GM19240 (cell line): ENCODE measurements around the gene MSX2.

ENCODE experiments used
- DNase-seq: peaks from one replicate; pipeline ENCODE4 v3.0.0; 2011; ENCODE audit warnings: low spot score; ENCODE audit not compliant: insufficient read length

MSX2 gene

GRCh38 chr5:174724484-174725260 is at the start of gene MSX2:
Gene MSX2 (plus strand): TSS chr5:174724582. CDS start chr5:174724660, 78 bp downstream.
- DNase-seq: no peak

GRCh38 chr5:174675110-174675509 is 49.3 kb upstream of the MSX2 start:
- DNase-seq: no peak

- no peak for DNase-seq
These were observed 48.5 kb upstream of the MSX2 start for GRCh38 chr5:174675916-174676315.

GRCh38 chr5:174678107-174678506 is 46.3 kb upstream of the MSX2 start:
- no peak for DNase-seq

GRCh38 chr5:174680901-174681565 is 43.3 kb upstream of the MSX2 start:
- no peak for DNase-seq

GRCh38 chr5:174687503-174687902 is 36.9 kb upstream of the MSX2 start:
- no peak for DNase-seq

DNA sequence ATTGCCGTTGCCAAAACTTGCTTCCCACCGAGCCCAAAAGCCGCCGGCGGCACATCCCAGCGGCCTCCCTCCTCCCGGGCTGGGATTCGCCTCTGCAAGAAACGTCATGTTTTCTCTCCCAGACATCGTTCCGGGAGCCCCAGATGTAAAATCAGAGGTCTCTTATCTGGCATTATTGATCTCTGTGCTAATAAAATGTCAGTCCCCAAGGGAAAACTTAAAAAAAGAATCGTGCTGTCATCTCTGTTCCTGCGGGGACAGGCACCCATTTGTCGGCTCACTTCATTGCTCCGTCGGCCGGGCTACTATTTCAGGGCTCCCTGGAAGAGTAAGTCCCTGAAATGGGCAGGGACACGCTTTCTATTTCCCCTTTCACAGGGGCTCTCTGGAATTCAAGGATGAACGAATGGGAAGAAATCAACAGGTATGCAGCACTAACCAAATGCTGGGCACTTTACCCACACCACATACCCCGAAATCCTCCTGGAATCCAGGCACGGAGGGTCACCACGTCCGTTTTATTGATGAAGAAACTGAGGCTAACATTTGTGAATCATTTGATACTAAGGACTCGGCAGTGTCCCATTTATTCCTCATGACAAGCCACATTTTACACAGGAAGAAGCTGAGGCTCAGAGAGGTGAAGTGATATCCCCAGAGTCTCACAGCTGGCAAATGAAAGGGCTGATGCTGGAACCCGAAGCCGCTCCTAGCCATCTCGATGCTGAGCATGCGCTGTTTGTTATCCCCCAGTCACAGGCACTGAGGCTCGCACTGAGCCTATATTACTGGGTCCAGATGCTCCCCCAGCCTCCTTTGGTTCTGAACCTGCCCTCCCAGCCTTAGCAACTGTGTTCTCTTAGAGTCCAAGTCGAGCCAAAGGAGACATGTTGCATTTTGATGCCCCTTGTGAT is 35.7 kb upstream of the MSX2 start:
- DNase-seq: no peak

DNA sequence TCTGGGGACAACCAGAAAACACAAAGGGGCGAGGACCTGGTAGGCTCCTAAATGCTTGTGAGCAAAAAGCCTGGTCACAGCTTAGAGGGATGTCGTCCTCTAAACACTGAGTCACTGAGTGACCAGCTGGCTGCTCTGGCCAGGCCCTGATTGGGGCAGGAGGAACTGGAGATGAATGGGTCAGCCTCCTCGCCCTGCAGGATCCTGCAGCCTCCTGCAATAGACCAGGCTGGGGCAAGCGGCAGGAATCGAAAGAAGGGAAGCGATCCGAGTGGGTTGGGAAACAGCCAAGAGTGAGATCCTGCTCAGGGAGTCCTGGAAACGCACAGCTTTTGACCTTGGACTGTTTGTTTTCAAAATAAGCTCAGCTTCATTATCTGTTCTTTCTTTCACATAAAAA is 34.1 kb upstream of the MSX2 start:
- no peak for DNase-seq

DNA sequence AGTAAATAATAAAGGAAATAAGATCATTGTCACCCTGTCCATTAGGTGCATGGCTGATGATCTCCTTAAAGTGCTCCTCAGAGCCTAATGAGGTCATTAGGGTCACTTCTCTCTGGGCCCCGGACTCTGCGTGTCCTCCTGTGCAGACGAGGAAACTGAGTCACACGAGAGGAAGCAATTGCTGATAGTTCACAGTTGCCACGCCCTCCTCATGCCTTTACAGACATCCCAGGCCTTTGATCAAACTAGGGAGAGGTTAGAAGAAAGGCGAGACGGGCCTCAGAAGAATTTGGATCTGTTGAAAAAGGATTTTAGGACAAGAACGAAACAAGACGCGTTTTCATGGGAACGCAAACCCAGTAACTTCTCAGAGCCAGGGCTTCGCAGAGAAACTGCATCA is 32.0 kb upstream of the MSX2 start:
- no peak for DNase-seq

DNA sequence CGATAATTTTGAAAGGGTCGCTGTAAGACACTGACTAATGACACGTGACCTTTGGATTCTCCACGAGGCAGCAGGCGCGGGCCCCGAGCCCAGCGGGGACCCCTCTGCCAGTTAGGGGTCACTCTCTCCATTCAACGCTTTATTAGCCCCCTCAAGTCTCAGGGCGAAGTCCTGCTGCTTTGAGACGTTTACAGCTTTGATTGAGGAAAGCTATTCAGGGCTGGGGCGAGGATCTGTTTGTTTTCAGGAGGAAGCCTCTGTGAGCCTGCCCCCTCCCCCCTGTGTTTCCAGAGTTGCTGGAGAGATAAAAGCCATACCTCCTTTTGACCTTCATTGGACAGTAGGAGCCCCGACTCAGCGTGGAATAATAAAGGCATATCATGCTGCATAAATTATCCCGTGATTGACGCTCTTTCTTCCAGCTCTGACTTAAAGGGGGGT is 31.4 kb upstream of the MSX2 start:
- no peak for DNase-seq

DNA sequence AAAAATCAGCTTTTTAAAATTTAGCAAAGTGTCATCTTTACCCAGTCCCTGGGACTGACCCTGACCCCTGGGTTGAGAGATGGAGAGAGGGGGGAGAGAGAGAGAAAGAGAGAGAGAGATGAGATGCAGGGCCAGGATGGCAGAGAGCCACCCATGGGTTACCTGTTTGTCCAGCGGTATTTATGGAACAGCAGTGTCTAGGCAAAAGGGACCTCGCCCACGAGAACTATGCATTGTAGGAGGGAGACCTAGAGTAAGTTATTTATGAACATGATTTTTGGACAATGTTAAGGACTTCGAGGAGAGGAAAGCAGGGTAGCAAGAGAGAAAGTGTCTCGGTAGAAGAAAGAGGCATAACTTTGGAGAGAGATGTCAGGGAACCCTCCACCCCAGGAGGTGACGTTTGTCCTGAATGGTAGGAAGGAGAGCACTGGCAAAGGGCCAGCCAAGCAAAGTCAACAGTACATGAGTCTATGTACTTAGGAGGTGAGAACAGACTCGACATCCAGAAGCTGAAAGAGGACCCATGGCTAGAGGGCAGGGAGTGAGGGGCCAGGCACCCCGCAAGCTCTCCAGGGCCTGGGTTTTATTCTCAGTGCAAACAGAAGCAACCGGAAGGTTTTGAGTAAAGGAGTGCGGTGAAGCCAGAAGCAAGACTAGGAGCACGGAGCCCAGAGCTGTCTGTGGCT is 30.5 kb upstream of the MSX2 start:
- no peak for DNase-seq

DNA sequence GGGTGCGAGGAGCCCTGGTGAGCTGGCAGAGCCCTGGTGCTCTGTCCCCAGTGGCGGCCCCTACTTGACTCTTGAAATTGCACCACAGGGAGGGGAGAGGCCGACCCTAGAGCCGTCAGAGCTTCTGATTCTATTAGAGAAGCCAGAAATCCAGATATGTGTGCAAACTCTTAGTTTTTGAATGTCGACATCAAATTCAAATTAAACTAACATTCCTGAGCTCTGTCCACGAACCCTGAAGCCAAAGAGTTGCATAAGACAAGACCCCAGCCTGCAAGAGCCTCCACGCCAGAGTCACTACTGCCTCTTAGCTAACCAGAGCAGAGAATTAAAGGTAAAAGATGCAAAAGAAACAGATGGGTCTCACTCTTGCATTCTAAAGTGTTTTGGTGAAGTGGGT is 29.8 kb upstream of the MSX2 start:
- DNase-seq: no peak

GRCh38 chr5:174698156-174698555 is 26.2 kb upstream of the MSX2 start:
- DNase-seq: no peak

- DNase-seq: no peak
These were observed 25.3 kb upstream of the MSX2 start for GRCh38 chr5:174699131-174699530.

- no peak for DNase-seq
These were observed 17.3 kb upstream of the MSX2 start for GRCh38 chr5:174706997-174707572.

- no peak for DNase-seq
These were observed 16.7 kb upstream of the MSX2 start for GRCh38 chr5:174707671-174708070.

DNA sequence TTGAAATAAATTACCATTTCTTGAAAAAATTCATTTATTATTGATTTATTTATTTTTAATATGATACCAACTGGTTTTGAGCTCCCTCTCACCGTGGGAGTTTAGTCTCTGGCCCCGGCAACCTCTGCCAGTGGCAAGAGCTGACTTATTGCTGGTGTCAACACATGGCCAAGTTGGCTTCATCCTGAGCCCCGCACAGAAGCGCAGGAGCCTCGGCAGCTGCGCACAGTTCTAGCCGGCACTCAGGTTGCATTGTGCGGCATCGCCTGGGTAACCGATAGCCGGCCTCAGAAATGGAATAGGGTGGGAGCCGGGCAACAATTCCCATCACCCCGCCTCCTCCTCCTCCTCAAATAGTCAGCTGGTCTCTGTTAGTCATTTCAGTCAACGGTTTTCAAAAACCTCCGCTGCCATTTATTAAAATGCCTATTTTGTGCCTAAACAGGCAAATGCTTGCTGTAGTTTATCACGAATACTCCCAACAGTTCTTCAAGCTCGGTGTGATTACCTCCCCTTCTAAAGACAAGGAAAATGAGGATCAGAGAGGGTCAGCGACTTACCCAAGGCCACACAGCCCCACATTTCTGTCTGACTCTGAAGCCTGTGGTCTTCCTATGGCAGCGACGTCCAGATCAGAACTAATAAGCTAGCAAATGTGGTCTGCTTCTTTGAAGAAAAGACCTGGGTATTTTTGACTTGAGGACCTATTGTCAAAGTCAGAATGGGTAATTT is 15.7 kb upstream of the MSX2 start:
- no peak for DNase-seq

DNA sequence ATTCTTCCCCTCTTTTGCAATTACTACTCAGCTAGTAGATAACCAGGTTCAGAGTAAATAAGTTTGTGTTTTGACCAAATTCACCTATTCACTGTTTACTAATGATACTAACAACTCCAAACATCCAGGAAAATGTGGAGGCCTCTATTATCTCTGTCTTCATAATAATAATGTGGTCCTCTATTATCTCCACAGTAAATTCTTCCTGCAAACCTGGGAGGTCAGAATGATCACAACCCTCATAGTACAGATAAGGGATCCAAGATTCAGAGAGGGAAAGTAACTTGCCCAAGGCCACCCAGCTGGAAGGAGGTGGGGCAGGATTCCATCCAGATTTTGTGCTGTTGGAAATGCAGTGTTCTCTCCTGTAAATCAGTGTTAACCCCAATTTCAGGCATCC is 9.6 kb upstream of the MSX2 start:
- DNase-seq: no peak

DNA sequence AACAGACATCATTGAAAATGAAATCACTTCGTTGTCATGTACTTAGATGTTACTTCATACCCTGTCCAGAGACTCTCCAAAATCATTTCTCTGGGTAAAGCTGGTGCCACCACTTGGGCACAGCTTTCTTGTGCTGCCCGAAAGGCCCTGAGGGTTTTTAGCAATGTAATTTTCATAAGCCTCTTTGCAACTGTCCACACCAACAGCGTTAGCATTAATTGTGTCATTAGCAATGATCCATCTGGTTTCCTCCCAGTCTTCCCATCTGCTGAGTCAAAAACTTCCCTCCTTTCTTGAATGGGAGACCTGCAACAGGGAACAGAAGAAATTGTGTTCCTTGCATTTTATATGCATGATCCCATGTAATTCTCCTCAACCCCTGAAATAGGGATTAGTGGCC is 8.6 kb upstream of the MSX2 start:
- DNase-seq: no peak

- no peak for DNase-seq
These were observed 6.4 kb upstream of the MSX2 start for GRCh38 chr5:174717826-174718455.
